HG03280 (cell line): Measurements from ENCODE around the gene MAP7.
A peak's percentile ranks its signal among the peaks of the same experiment; 100 is the strongest.
"Not testable (repeated sequence)": the region's sequence is repeated elsewhere in the genome, so short reads cannot be mapped to it uniquely, and the experiment has no call there.

ENCODE experiments used
- ATAC-seq: cut with Tn5 transposase; IDR thresholded peaks from one replicate; pipeline ENCODE4 v1.9.1; 2021; ENCODE audit warnings: mild to moderate bottlenecking, moderate library complexity; ENCODE audit not compliant: unreplicated experiment

Gene MAP7

GRCh38 chr6:136550330-136551071 lies at the start of gene MAP7:
MAP7 (minus strand) TSS chr6:136550422; CDS start chr6:136550408, 14 bp downstream.
- peak; percentile 84 for ATAC-seq

GRCh38 chr6:136599329-136600011 lies 49.2 kb upstream of the MAP7 start:
- no peak for ATAC-seq

GRCh38 chr6:136598048-136598447 lies 47.8 kb upstream of the MAP7 start:
- ATAC-seq = no peak

GRCh38 chr6:136594671-136595070 lies 44.4 kb upstream of the MAP7 start:
- ATAC-seq = no peak

- peak; percentile 93 for ATAC-seq
Measured at GRCh38 chr6:136593748-136594490, 43.7 kb upstream of the MAP7 start.

GRCh38 chr6:136592930-136593673 lies 42.9 kb upstream of the MAP7 start:
- no peak for ATAC-seq

- no peak for ATAC-seq
Measured at GRCh38 chr6:136591617-136592016, 41.4 kb upstream of the MAP7 start.

GRCh38 chr6:136590846-136591245 lies 40.6 kb upstream of the MAP7 start:
- not testable (repeated sequence) for ATAC-seq

GRCh38 chr6:136587527-136587926 lies 37.3 kb upstream of the MAP7 start:
- no peak for ATAC-seq

GRCh38 chr6:136586295-136586694 lies 36.1 kb upstream of the MAP7 start:
- no peak for ATAC-seq

- ATAC-seq = not testable (repeated sequence)
Measured at GRCh38 chr6:136585523-136585922, 35.3 kb upstream of the MAP7 start.

- ATAC-seq = not testable (repeated sequence)
Measured at GRCh38 chr6:136584290-136584689, 34.1 kb upstream of the MAP7 start.

- ATAC-seq = no peak
Measured at GRCh38 chr6:136582711-136583471, 32.7 kb upstream of the MAP7 start.

- ATAC-seq = no peak
Measured at GRCh38 chr6:136579800-136580199, 29.6 kb upstream of the MAP7 start.

GRCh38 chr6:136576821-136577220 lies 26.6 kb upstream of the MAP7 start:
- no peak for ATAC-seq

- no peak for ATAC-seq
Measured at GRCh38 chr6:136571496-136571895, 21.3 kb upstream of the MAP7 start.

- no peak for ATAC-seq
Measured at GRCh38 chr6:136571065-136571464, 20.8 kb upstream of the MAP7 start.

GRCh38 chr6:136568129-136568528 lies 17.9 kb upstream of the MAP7 start:
- ATAC-seq = no peak

GRCh38 chr6:136567688-136568087 lies 17.5 kb upstream of the MAP7 start:
- ATAC-seq = no peak

- no peak for ATAC-seq
Measured at GRCh38 chr6:136566851-136567250, 16.6 kb upstream of the MAP7 start.
